ENCODE results near the gene SLCO4A1. TPM values are rescaled to one million over a fixed set of nuclear protein-coding genes. Genes with fewer than 3 reads are reported as not detected.
A peak's percentile ranks its signal among the peaks of the same experiment; 100 is the strongest.
"Not testable (repeated sequence)": the region's sequence is repeated elsewhere in the genome, so short reads cannot be mapped to it uniquely, and the experiment has no call there.

Gene SLCO4A1
- total RNA-seq, 1 donor from 2014 or later = 1.6 TPM

- DNase-seq = no peak
These were observed 19.3 kb upstream of the SLCO4A1 start for GRCh38 chr20:62622877-62623487.

- DNase-seq = peak; percentile 31
These were observed 18.6 kb upstream of the SLCO4A1 start for GRCh38 chr20:62623488-62624324.

- no peak for DNase-seq
These were observed 18.0 kb upstream of the SLCO4A1 start for GRCh38 chr20:62624325-62624690.

GRCh38 chr20:62624719-62625453 lies 17.4 kb upstream of the SLCO4A1 start:
- no peak for DNase-seq

- DNase-seq = no peak
These were observed 16.8 kb upstream of the SLCO4A1 start for GRCh38 chr20:62625516-62625915.

GRCh38 chr20:62625921-62626547 lies 16.3 kb upstream of the SLCO4A1 start:
- no peak for DNase-seq

GRCh38 chr20:62627425-62627824 lies 14.9 kb upstream of the SLCO4A1 start:
- not testable (repeated sequence) for DNase-seq

GRCh38 chr20:62627901-62628612 lies 14.2 kb upstream of the SLCO4A1 start:
- DNase-seq = no peak

- DNase-seq = no peak
These were observed 13.6 kb upstream of the SLCO4A1 start for GRCh38 chr20:62628691-62629090.

- DNase-seq = no peak
These were observed 12.3 kb upstream of the SLCO4A1 start for GRCh38 chr20:62629864-62630470.

- no peak for DNase-seq
These were observed 10.7 kb upstream of the SLCO4A1 start for GRCh38 chr20:62631336-62632308.

GRCh38 chr20:62632575-62633090 lies 9.7 kb upstream of the SLCO4A1 start:
- DNase-seq = no peak

- DNase-seq = no peak
These were observed 8.5 kb upstream of the SLCO4A1 start for GRCh38 chr20:62633598-62634329.

GRCh38 chr20:62634330-62634967 lies 7.9 kb upstream of the SLCO4A1 start:
- no peak for DNase-seq

GRCh38 chr20:62635232-62635631 lies 7.1 kb upstream of the SLCO4A1 start:
- DNase-seq = no peak

- DNase-seq = no peak
These were observed 6.5 kb upstream of the SLCO4A1 start for GRCh38 chr20:62635852-62636251.

GRCh38 chr20:62636446-62636845 lies 5.9 kb upstream of the SLCO4A1 start:
- no peak for DNase-seq

GRCh38 chr20:62637110-62637509 lies 5.2 kb upstream of the SLCO4A1 start:
- no peak for DNase-seq

- DNase-seq = no peak
These were observed 4.7 kb upstream of the SLCO4A1 start for GRCh38 chr20:62637521-62638054.

Measured in occipital lobe (tissue), 2 donors.